ENCODE results near the gene EHMT2. TPM values are rescaled to one million over a fixed set of nuclear protein-coding genes. Genes with fewer than 3 reads are reported as not detected.
"Not testable (repeated sequence)": the region's sequence is repeated elsewhere in the genome, so short reads cannot be mapped to it uniquely, and the experiment has no call there.

Gene EHMT2
- total RNA-seq, 2 experiments from 2014 or later = 55.4 to 56.8 TPM

- CTCF ChIA-PET = interaction anchor here (1.1 to 1.2 kb wide), 2 partner anchors 20 to 34 kb away, joined by 3 to 5 read pairs; no protein-coding TSS in a partner anchor
- TF ChIP-seq, protein P1, sequence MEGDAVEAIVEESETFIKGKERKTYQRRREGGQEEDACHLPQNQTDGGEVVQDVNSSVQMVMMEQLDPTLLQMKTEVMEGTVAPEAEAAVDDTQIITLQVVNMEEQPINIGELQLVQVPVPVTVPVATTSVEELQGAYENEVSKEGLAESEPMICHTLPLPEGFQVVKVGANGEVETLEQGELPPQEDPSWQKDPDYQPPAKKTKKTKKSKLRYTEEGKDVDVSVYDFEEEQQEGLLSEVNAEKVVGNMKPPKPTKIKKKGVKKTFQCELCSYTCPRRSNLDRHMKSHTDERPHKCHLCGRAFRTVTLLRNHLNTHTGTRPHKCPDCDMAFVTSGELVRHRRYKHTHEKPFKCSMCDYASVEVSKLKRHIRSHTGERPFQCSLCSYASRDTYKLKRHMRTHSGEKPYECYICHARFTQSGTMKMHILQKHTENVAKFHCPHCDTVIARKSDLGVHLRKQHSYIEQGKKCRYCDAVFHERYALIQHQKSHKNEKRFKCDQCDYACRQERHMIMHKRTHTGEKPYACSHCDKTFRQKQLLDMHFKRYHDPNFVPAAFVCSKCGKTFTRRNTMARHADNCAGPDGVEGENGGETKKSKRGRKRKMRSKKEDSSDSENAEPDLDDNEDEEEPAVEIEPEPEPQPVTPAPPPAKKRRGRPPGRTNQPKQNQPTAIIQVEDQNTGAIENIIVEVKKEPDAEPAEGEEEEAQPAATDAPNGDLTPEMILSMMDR (IDR thresholded peaks at IDR 0.05) = no peak
- H3K27me3 Mint-ChIP-seq = peaks cover 4% of the 10 kb centered on the region
- intact Hi-C loops (cut with micrococcal nuclease) = no loop called here
- no peak overlapping the region for H3K4me3 Mint-ChIP-seq
- H3K36me3 Mint-ChIP-seq (ENCODE audit: low read depth) = no peaks in the 10 kb centered on the region
- no peaks in the 10 kb centered on the region for H3K4me1 Mint-ChIP-seq (ENCODE audit: low read depth)
- ATAC-seq (no peak), DNase-seq (no peak)
- no peak overlapping the region for H3K27ac Mint-ChIP-seq
- POLR2A ChIA-PET = interaction anchor here (0.6 to 1.2 kb wide), 2 partner anchors 10 to 141 kb away, joined by 3 read pairs; partner anchors contain the start of gene VWA7
- H3K9me3 Mint-ChIP-seq = no peaks in the 10 kb centered on the region
These were observed 20.7 kb upstream of the EHMT2 start for GRCh38 chr6:31918069-31918720.

GRCh38 chr6:31915756-31916155 is 18.3 kb upstream of the EHMT2 start:
- intact Hi-C loops (cut with micrococcal nuclease) = no loop called here
- H3K4me1 Mint-ChIP-seq (ENCODE audit: low read depth) = peaks cover 8% of the 10 kb centered on the region
- CTCF ChIA-PET = interaction anchor here (1.1 kb wide), 1 partner anchor 12 kb away, joined by 3 read pairs; no protein-coding TSS in a partner anchor
- no peak overlapping the region for H3K4me3 Mint-ChIP-seq
- POLR2A ChIA-PET = no interaction called here
- DNase-seq = no peak
- peaks cover 4% of the 10 kb centered on the region for H3K27me3 Mint-ChIP-seq
- ATAC-seq = no peak
- H3K36me3 Mint-ChIP-seq (ENCODE audit: low read depth) = no peaks in the 10 kb centered on the region
- TF ChIP-seq, protein P1 (IDR thresholded peaks at IDR 0.05) = no peak
- H3K9me3 Mint-ChIP-seq = no peaks in the 10 kb centered on the region
- no peak overlapping the region for H3K27ac Mint-ChIP-seq

GRCh38 chr6:31915351-31915750 is 17.9 kb upstream of the EHMT2 start:
- Mint-ChIP-seq H3K4me1 (ENCODE audit: low read depth) (peaks cover 10% of the 10 kb centered on the region), H3K27ac (no peak overlapping the region), H3K9me3 (no peaks in the 10 kb centered on the region), H3K4me3 (no peak overlapping the region), H3K36me3 (ENCODE audit: low read depth) (no peaks in the 10 kb centered on the region), H3K27me3 (peaks cover 6% of the 10 kb centered on the region)
- ChIA-PET CTCF (interaction anchor here (1.1 kb wide), 1 partner anchor 11 kb away, joined by 3 read pairs; no protein-coding TSS in a partner anchor), POLR2A (no interaction called here)
- ATAC-seq (no peak), DNase-seq (no peak)
- TF ChIP-seq, protein P1 (IDR thresholded peaks at IDR 0.05) = no peak
- intact Hi-C loops (cut with micrococcal nuclease) = no loop called here

DNA sequence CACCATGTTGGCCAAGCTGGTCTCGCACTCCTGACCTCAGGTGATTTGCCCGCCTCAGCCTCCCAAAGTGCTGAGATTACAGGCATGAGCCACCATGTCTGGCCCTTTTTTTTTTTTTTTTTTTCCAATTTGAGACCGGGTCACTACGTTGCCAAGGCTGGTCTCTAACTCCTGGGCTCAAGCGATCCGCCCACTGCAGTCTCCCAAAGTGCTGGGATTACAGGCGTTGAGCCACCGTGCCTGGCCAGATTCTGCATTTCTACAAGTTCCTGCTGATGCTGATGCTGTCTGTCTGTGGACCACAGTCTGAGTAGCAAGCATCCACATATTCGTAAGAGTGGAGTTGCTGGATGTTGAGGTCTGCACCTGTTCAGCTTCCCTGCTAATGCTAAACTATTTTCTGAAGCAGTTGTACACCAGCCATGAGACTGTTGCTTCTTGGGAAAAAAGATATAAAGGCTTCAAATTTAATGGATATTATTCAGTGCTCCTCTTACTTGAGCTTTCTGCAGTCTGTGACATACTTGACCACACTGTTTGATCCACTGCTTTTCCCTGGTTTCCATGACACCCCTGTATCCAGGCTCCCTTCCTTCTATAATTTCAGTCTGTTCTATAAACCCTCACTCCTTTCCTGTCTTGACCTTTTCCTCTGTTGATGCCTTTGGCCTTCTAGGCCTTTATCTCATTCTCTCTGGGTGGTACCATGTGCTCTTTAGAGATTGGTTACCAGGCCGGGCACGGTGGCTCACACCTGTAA is 14.5 kb upstream of the EHMT2 start:
- no peak overlapping the region for H3K27ac Mint-ChIP-seq
- DNase-seq (no peak), ATAC-seq (no peak)
- no peak overlapping the region for H3K4me3 Mint-ChIP-seq
- TF ChIP-seq, protein P1 (IDR thresholded peaks at IDR 0.05) = no peak
- intact Hi-C loops (cut with micrococcal nuclease) = no loop called here
- POLR2A ChIA-PET = no interaction called here
- H3K36me3 Mint-ChIP-seq (ENCODE audit: low read depth) = no peaks in the 10 kb centered on the region
- H3K27me3 Mint-ChIP-seq = peaks cover 11% of the 10 kb centered on the region
- CTCF ChIA-PET = no interaction called here
- no peaks in the 10 kb centered on the region for H3K9me3 Mint-ChIP-seq
- H3K4me1 Mint-ChIP-seq (ENCODE audit: low read depth) = peaks cover 19% of the 10 kb centered on the region

GRCh38 chr6:31909298-31909697 is 11.8 kb upstream of the EHMT2 start:
- H3K9me3 Mint-ChIP-seq; H3K4me3 Mint-ChIP-seq; H3K27ac Mint-ChIP-seq; H3K27me3 Mint-ChIP-seq; ATAC-seq; intact Hi-C loops (cut with micrococcal nuclease); H3K36me3 Mint-ChIP-seq (ENCODE audit: low read depth); DNase-seq: not testable (repeated sequence)
- CTCF ChIA-PET = interaction anchor here (1.6 kb wide), 1 partner anchor 22 kb away, joined by 3 read pairs; no protein-coding TSS in a partner anchor
- POLR2A ChIA-PET = interaction anchor here (0.6 kb wide), 1 partner anchor 334 kb away, joined by 4 read pairs; no protein-coding TSS in a partner anchor
- peaks cover 19% of the 10 kb centered on the region for H3K4me1 Mint-ChIP-seq (ENCODE audit: low read depth)
